Uterus (tissue), 4 donors: ENCODE measurements around the gene BSN. TPM values are rescaled to one million over a fixed set of nuclear protein-coding genes. Genes with fewer than 3 reads are reported as not detected.
"Not testable (repeated sequence)": the region's sequence is repeated elsewhere in the genome, so short reads cannot be mapped to it uniquely, and the experiment has no call there.

ENCODE experiments used
- DNase-seq, 2 donors: peaks; one replicate each; pipeline ENCODE4 v3.0.0-alpha.2; 2019 to 2020
- H3K27ac ChIP-seq, 2 donors: fragments of 200-600 bp; sonication (generic); 1 replicate in 1 of 2; 2 replicates in 1 of 2; pipeline ENCODE4 v1.5.1; 2016 to 2018
- H3K27me3 ChIP-seq, 2 donors: fragments of 200-600 bp; sonication (generic); one replicate each; pipeline ENCODE4 v1.5.1; 2018 to 2019; ENCODE audit warnings: control low read depth in 1 of 2
- H3K36me3 ChIP-seq, 2 donors: fragments of 200-600 bp; sonication (generic); one replicate each; pipeline ENCODE4 v1.5.1; 2019; ENCODE audit warnings: control low read depth in 1 of 2
- H3K4me1 ChIP-seq, 2 donors: fragments of 200-600 bp; sonication (generic); one replicate each; pipeline ENCODE4 v1.5.1; 2018 to 2019; ENCODE audit warnings: control low read depth in 1 of 2
- H3K4me3 ChIP-seq, 2 donors: fragments of 200-600 bp; sonication (generic); 1 replicate in 1 of 2; 2 replicates in 1 of 2; pipeline ENCODE4 v1.5.1; 2018 to 2019; ENCODE audit warnings: mild to moderate bottlenecking in 1 of 2
- H3K9me3 ChIP-seq, 2 donors: fragments of 200-600 bp; sonication (generic); one replicate each; pipeline ENCODE4 v1.5.1; 2019; ENCODE audit warnings: control low read depth in 1 of 2
- CTCF ChIP-seq, 4 experiments: fragments of 200-600 bp in 2 of 4; fragments of 450-650 bp in 2 of 4; sonication (generic) in 2 of 4; IDR thresholded peaks; one replicate each; pipeline ENCODE4 v1.5.1; 2016 to 2019; ENCODE audit warnings: antibody characterized with exemption in 4 of 4, mild to moderate bottlenecking in 2 of 4, moderate library complexity in 1 of 4
- POLR2A ChIP-seq, 2 donors: fragments of 450-650 bp; IDR thresholded peaks; one replicate each; pipeline ENCODE4 v1.6.1; 2016; ENCODE audit warnings: antibody characterized with exemption in 2 of 2, mild to moderate bottlenecking in 1 of 2, moderate library complexity in 1 of 2
- intact Hi-C: fragments of 100-400 bp; cut with DNase I; formaldehyde crosslinking; loops from one replicate; pipeline ENCODE4 v1.15.1; 2023; ENCODE audit warnings: low total_unique reads
- total RNA-seq, 4 donors: library from RNA; depleted of rRNA in 3 of 4; stranded (reverse); fragments of >200 nt in 3 of 4; gene quantifications; one replicate each; pipeline versions ENCODE4 v1.1.0 to v1.2.4, GENCODE V29; 2014 to 2023
- donor health status: DM: yes; HTN: yes; CAD: no.

The BSN gene
- total RNA-seq, 4 donors from 2014 or later, result 0.29 to 0.95 (median 0.60) TPM

DNA sequence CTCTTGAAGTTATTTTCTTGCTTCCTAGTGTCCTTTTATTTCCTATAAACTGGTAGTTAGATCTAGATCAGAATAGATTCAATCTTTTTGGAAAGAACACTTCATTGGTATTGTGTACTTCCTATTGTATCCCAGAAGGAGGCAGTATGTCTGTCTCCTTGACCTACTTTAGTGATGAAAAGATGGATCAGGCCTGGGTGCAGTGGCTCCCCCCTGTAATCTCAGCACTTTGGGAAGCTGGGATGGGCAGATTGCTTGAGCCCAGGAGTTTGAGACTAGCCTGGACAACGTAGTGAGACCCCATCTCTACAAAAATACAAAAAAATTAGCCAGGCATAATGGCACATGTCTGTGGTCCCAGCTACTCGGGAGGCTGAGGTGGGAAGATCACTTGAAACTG, 12.0 kb downstream of the BSN start:
- no peak for TF ChIP-seq CTCF (IDR thresholded peaks at IDR 0.05)
- no peak for TF ChIP-seq POLR2A (IDR thresholded peaks at IDR 0.05)
- no peak for DNase-seq
- Histone ChIP-seq H3K4me3 (no peak overlapping the region), H3K27ac (no peak overlapping the region), H3K27me3 (no peaks in the 10 kb centered on the region), H3K4me1 (no peaks in the 10 kb centered on the region), H3K36me3 (no peaks in the 10 kb centered on the region), H3K9me3 (no peaks in the 10 kb centered on the region)
- intact Hi-C loops, result no loop called here

DNA sequence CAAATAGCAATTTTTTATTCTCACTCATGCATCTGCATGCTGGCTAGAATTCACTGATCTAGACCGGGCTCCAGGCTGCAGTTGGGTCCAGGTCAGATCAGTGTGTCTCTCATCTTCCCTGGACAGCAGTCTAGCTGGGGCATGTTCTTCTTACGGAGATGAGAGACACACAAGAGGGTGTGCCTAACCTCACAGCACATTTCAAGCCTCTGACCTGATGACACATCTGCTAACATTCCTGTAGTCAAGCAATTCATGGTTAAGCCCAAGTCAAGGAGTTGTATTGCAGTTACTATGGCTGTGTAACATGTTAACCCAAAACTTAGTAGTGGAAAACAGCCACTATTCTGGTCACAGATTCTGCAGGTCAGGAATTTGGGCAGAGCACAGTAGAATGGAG, 13.1 kb downstream of the BSN start:
- Histone ChIP-seq H3K9me3 (no peaks in the 10 kb centered on the region), H3K27me3 (no peaks in the 10 kb centered on the region), H3K27ac (no peak overlapping the region), H3K4me3 (no peak overlapping the region), H3K36me3 (no peaks in the 10 kb centered on the region), H3K4me1 (no peaks in the 10 kb centered on the region)
- TF ChIP-seq CTCF (IDR thresholded peaks at IDR 0.05) (no peak), POLR2A (IDR thresholded peaks at IDR 0.05) (no peak)
- no peak for DNase-seq
- intact Hi-C loops, result no loop called here

GRCh38 chr3:49568965-49569364, 14.7 kb downstream of the BSN start:
- Histone ChIP-seq H3K4me3 (no peak overlapping the region), H3K27me3 (no peaks in the 10 kb centered on the region), H3K9me3 (no peaks in the 10 kb centered on the region), H3K36me3 (no peaks in the 10 kb centered on the region), H3K27ac (no peak overlapping the region), H3K4me1 (no peaks in the 10 kb centered on the region)
- TF ChIP-seq POLR2A (IDR thresholded peaks at IDR 0.05) (no peak), CTCF (IDR thresholded peaks at IDR 0.05) (no peak)
- DNase-seq, result no peak
- intact Hi-C loops, result no loop called here

GRCh38 chr3:49570028-49570654, 15.9 kb downstream of the BSN start:
- Histone ChIP-seq H3K36me3 (no peaks in the 10 kb centered on the region), H3K9me3 (no peaks in the 10 kb centered on the region), H3K4me1 (no peaks in the 10 kb centered on the region), H3K27me3 (no peaks in the 10 kb centered on the region), H3K27ac (no peak overlapping the region), H3K4me3 (no peak overlapping the region)
- no peak for TF ChIP-seq POLR2A (IDR thresholded peaks at IDR 0.05)
- no peak for TF ChIP-seq CTCF (IDR thresholded peaks at IDR 0.05)
- no peak for DNase-seq
- intact Hi-C loops, result no loop called here

GRCh38 chr3:49582177-49582576, 27.9 kb downstream of the BSN start:
- no peaks in the 10 kb centered on the region for H3K36me3 ChIP-seq
- no peak for DNase-seq
- TF ChIP-seq POLR2A (IDR thresholded peaks at IDR 0.05) (no peak), CTCF (IDR thresholded peaks at IDR 0.05) (no peak)
- H3K9me3 ChIP-seq, result no peaks in the 10 kb centered on the region
- H3K4me3 ChIP-seq, result no peak overlapping the region
- no peaks in the 10 kb centered on the region for H3K27me3 ChIP-seq
- no peak overlapping the region for H3K27ac ChIP-seq
- intact Hi-C loops, result no loop called here
- H3K4me1 ChIP-seq, result no peaks in the 10 kb centered on the region

DNA sequence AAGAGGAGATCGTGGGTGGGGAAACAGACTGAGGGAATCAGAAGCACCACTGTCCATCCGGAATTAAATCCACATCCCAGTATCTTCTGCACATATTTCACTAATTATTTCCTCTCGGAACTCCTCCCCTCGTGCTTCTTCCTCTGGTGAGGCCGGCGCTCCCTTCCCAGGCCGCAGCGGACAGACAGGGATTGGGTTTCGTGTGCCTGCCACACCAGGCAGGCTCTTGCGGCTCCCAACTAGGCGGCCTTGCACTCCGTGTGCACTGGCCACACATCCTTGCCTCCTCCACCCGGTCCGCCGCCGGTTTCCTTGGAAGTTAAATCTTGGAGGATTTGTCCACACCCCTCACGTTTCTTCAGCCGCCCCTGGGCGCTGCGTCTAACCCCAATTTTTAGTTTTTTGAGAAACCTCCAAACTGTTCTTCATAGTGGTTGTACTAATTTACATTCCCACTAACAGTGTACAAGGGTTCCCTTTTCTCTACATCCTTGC, 31.0 kb downstream of the BSN start:
- H3K9me3 ChIP-seq, H3K27me3 ChIP-seq, H3K36me3 ChIP-seq, DNase-seq, H3K27ac ChIP-seq, H3K4me3 ChIP-seq, H3K4me1 ChIP-seq, intact Hi-C loops: not testable (repeated sequence)
